IMR-90 (cell line): ENCODE results near the gene TMEM190. TPM values are rescaled to one million over a fixed set of nuclear protein-coding genes. Genes with fewer than 3 reads are reported as not detected.

Experiments used
- ATAC-seq: fragments of 200-7000 bp; cut with Tn5 transposase; 2 replicates; pipeline ENCODE4 v1.9.1; 2020; ENCODE audit warnings: low read depth, mild to moderate bottlenecking, moderate library complexity
- BruUV-seq: library from RNA; stranded (reverse); fragments of 400-500 nt; replicated peaks from 2 replicates; lab custom pipeline; 2021; lab: Mats Ljungman, UMichigan
- CTCF ChIA-PET: fragments of 300-600 bp; formaldehyde crosslinking; extraction: SDS; loops from one replicate; lab custom pipeline; 2021; ENCODE audit warnings: antibody characterized with exemption; lab: Yijun Ruan, JAX
- POLR2A ChIA-PET: fragments of 300-600 bp; sonication (Branson Sonifier 250); formaldehyde crosslinking; loops from one replicate; lab custom pipeline; 2022; ENCODE audit warnings: antibody characterized with exemption; ENCODE audit not compliant: unreplicated experiment; lab: Charles Lee
- DNase-seq: peaks from one replicate; pipeline ENCODE4 v3.0.0; 2013
- H2AFZ ChIP-seq: replicated peaks from 2 replicates; pipeline ENCODE3; 2013; ENCODE audit warnings: low read length, mild to moderate bottlenecking; ENCODE audit not compliant: poor library complexity
- H2AK5ac ChIP-seq: 2 replicates; pipeline ENCODE4 v1.6.1; 2013; ENCODE audit warnings: low read depth, low read length, inconsistent platforms
- H2AK9ac ChIP-seq: replicated peaks from 2 replicates; pipeline ENCODE3; 2013; ENCODE audit warnings: mild to moderate bottlenecking, low read depth, low read length, moderate library complexity; ENCODE audit not compliant: poor library complexity
- H2BK120ac ChIP-seq: 2 replicates; pipeline ENCODE4 v1.6.1; 2013; ENCODE audit warnings: low read depth, low read length, inconsistent platforms
- H2BK15ac ChIP-seq: 3 replicates; pipeline ENCODE4 v1.6.1; 2013; ENCODE audit warnings: low read depth, low read length, inconsistent platforms
- H2BK20ac ChIP-seq: 2 replicates; pipeline ENCODE4 v1.6.1; 2013; ENCODE audit warnings: low read depth, mild to moderate bottlenecking, inconsistent platforms, low read length, moderate library complexity
- H2BK5ac ChIP-seq: 2 replicates; pipeline ENCODE4 v1.6.1; 2013; ENCODE audit warnings: mild to moderate bottlenecking, low read depth, low read length, inconsistent platforms; ENCODE audit not compliant: poor library complexity, severe bottlenecking
- H3K14ac ChIP-seq: replicated peaks from 2 replicates; pipeline ENCODE4 v1.6.1; 2013; ENCODE audit warnings: low read depth, low read length, inconsistent platforms
- H3K18ac ChIP-seq: 2 replicates; pipeline ENCODE4 v1.6.1; 2013; ENCODE audit warnings: low read depth, low read length, control low read depth
- H3K23ac ChIP-seq: 2 replicates; pipeline ENCODE4 v1.6.1; 2013; ENCODE audit warnings: low read depth, low read length, inconsistent platforms
- H3K27ac ChIP-seq: 2 replicates; pipeline ENCODE4 v1.5.1; 2013; ENCODE audit warnings: mild to moderate bottlenecking, control low read depth, low read length; ENCODE audit not compliant: insufficient read depth
- H3K27me3 ChIP-seq: 2 replicates; pipeline ENCODE4 v1.6.1; 2013; ENCODE audit warnings: low read length; ENCODE audit not compliant: control insufficient read depth, insufficient read depth
- H3K36me3 ChIP-seq: 2 replicates; pipeline ENCODE4 v1.6.1; 2013; ENCODE audit warnings: low read length, mixed read lengths; ENCODE audit not compliant: control insufficient read depth, insufficient read depth
- H3K4ac ChIP-seq: 2 replicates; pipeline ENCODE4 v1.6.1; 2013; ENCODE audit warnings: low read depth, low read length, inconsistent platforms
- H3K4me1 ChIP-seq: 2 replicates; pipeline ENCODE4 v1.6.1; 2013; ENCODE audit warnings: low read length, mixed read lengths; ENCODE audit not compliant: control insufficient read depth, insufficient read depth
- H3K4me2 ChIP-seq: 2 replicates; pipeline ENCODE4 v1.6.1; 2013; ENCODE audit warnings: low read depth, mild to moderate bottlenecking, control low read depth, low read length, moderate library complexity
- H3K4me3 ChIP-seq: 2 replicates; pipeline ENCODE4 v1.5.1; 2013; ENCODE audit warnings: low read depth, mild to moderate bottlenecking, control low read depth, low read length, moderate library complexity; ENCODE audit not compliant: insufficient read depth
- H3K56ac ChIP-seq: 2 replicates; pipeline ENCODE4 v1.6.1; 2013; ENCODE audit warnings: low read length, inconsistent platforms; ENCODE audit not compliant: insufficient read depth; ENCODE audit errors: extremely low read depth
- H3K79me1 ChIP-seq, 2 experiments: 2 replicates each; pipeline ENCODE4 v1.6.1; 2013; ENCODE audit warnings: low read length in 2 of 2, inconsistent platforms in 1 of 2, low read depth in 1 of 2
- H3K9ac ChIP-seq: 2 replicates; pipeline ENCODE4 v1.6.1; 2013; ENCODE audit warnings: low read depth, low read length, control low read depth
- H3K9me1 ChIP-seq: 2 replicates; pipeline ENCODE4 v1.6.1; 2013; ENCODE audit warnings: low read length, inconsistent platforms; ENCODE audit not compliant: insufficient read depth
- H3K9me3 ChIP-seq: 2 replicates; pipeline ENCODE4 v1.6.1; 2013; ENCODE audit warnings: low read length; ENCODE audit not compliant: control insufficient read depth, insufficient read depth
- H4K20me1 ChIP-seq: 2 replicates; pipeline ENCODE4 v1.6.1; 2013; ENCODE audit warnings: low read length, inconsistent platforms; ENCODE audit not compliant: insufficient read depth
- H4K5ac ChIP-seq: 2 replicates; pipeline ENCODE4 v1.6.1; 2013; ENCODE audit warnings: mild to moderate bottlenecking, low read depth, low read length, control low read depth
- H4K8ac ChIP-seq, 2 experiments: 2 replicates each; pipeline ENCODE4 v1.6.1; 2013; ENCODE audit warnings: low read depth in 2 of 2, low read length in 2 of 2, control low read depth in 1 of 2, inconsistent platforms in 1 of 2
- H4K91ac ChIP-seq: 2 replicates; pipeline ENCODE4 v1.6.1; 2013; ENCODE audit warnings: low read depth, low read length, inconsistent platforms; ENCODE audit not compliant: insufficient read depth
- CEBPB ChIP-seq: IDR thresholded peaks from 2 replicates; pipeline ENCODE4 v1.6.1; 2012; ENCODE audit warnings: low read depth, low read length, improper control_type of control experiment
- MXI1 ChIP-seq: IDR thresholded peaks from 2 replicates; pipeline ENCODE4 v1.6.1; 2012; ENCODE audit warnings: low read depth, mild to moderate bottlenecking, low read length, moderate library complexity, borderline replicate concordance
- POLR2A ChIP-seq: IDR thresholded peaks from 2 replicates; pipeline ENCODE4 v1.6.1; 2012; ENCODE audit warnings: mild to moderate bottlenecking, low read depth, low read length
- RAD21 ChIP-seq: IDR thresholded peaks from 2 replicates; pipeline ENCODE4 v1.6.1; 2012; ENCODE audit warnings: low read length, improper control_type of control experiment
- USF2 ChIP-seq: fragments of 150-350 bp; IDR thresholded peaks from 2 replicates; pipeline ENCODE4 v1.6.1; 2017; ENCODE audit warnings: mild to moderate bottlenecking, antibody characterized with exemption, low read length, low read depth
- WGBS, 2 experiments: methylation state at CpG; one replicate each; pipeline versions ENCODE4 v1.1.5 to v1.1.7; 2013; ENCODE audit warnings: missing lambda C conversion rate in 2 of 2; ENCODE audit not compliant: insufficient read length in 1 of 2; ENCODE audit errors: extremely low coverage in 2 of 2; 5-methylcytosine and 5-hydroxymethylcytosine counted together
- dilution Hi-C: fragments of 300-500 bp; cut with HindIII; formaldehyde crosslinking; loops from one replicate; pipeline ENCODE4 v1.14.3; 2018; ENCODE audit warnings: low sequenced_read_pairs; ENCODE audit not compliant: unreplicated experiment
- in situ Hi-C: fragments of 300-500 bp; cut with MboI; formaldehyde crosslinking; loops from 3 replicates; pipeline ENCODE4 v1.14.3; 2019; ENCODE audit warnings: low sequenced_read_pairs, inconsistent platforms, mixed read lengths
- intact Hi-C: fragments of 100-400 bp; cut with micrococcal nuclease; formaldehyde crosslinking; loops from 2 replicates; pipeline ENCODE4 v1.10.0; 2022
- polyA plus RNA-seq, 3 experiments: library from polyadenylated mRNA; depleted of rRNA; stranded (reverse); fragments of >200 nt; gene quantifications; 2 replicates each; pipeline ENCODE4 v1.2.3, GENCODE V29; 2012; ENCODE audit warnings: low replicate concordance in 1 of 3
- total RNA-seq: library from RNA; depleted of rRNA; stranded (reverse); fragments of >200 nt; gene quantifications from 2 replicates; pipeline ENCODE4 v1.2.3, GENCODE V29; 2012

TMEM190 gene
- total and polyA plus RNA-seq, 2 of the 4 experiments (the other 2 are of a cell fraction): 1.6 TPM; not detected in 1

GRCh38 chr19:55391702-55392615 lies 15.3 kb downstream of the TMEM190 start:
- Histone ChIP-seq H3K4me2 (no peak overlapping the region), H3K9me3 (no peaks in the 10 kb centered on the region), H3K14ac (no peak overlapping the region), H4K20me1 (peaks cover 62% of the 10 kb centered on the region), H3K4ac (no peak overlapping the region), H3K56ac (no peak overlapping the region), H3K18ac (no peak overlapping the region), H2BK15ac (no peak overlapping the region), H3K4me1 (peaks cover 36% of the 10 kb centered on the region), H4K8ac (peak overlapping the region in 1 of 2 experiments; percentile 21; a peak in 1 of 4 replicates), H3K79me1 (peaks cover 19 to 60% of the 10 kb centered on the region in 2 experiments), H3K9me1 (peaks cover 31% of the 10 kb centered on the region), H2AK5ac (0 out of 2 replicates have a peak overlapping the region, but pooled peaks have one; percentile 18), H2BK120ac (no peak overlapping the region), H3K27me3 (no peaks in the 10 kb centered on the region), H3K27ac (no peak overlapping the region), H3K36me3 (peaks cover 42% of the 10 kb centered on the region), H2AFZ (no peak overlapping the region), H3K23ac (peak overlapping the region; percentile 73; the same call in 1 of the 2 replicates), H2AK9ac (peak overlapping the region; percentile 57), H4K5ac (no peak overlapping the region), H4K91ac (no peak overlapping the region), H3K4me3 (no peak overlapping the region), H2BK5ac (peak overlapping the region; percentile 52), H2BK20ac (no peak overlapping the region), H3K9ac (no peak overlapping the region)
- peak; percentile 77 for DNase-seq
- CTCF ChIA-PET: interaction anchor here (0.6 kb wide), 1 partner anchor 32 kb away, joined by 3 read pairs; no protein-coding TSS in a partner anchor
- peak; percentile 10; the same call in 1 of the 2 replicates for TF ChIP-seq POLR2A
- TF ChIP-seq CEBPB: peak; percentile 59; the same call in 1 of the 2 replicates
- no peak for TF ChIP-seq USF2
- no peak for TF ChIP-seq RAD21
- peak; percentile 52; the same call in 1 of the 2 replicates for TF ChIP-seq MXI1
- dilution Hi-C loops (no loop called here), intact Hi-C loops (no loop called here), in situ Hi-C loops (no loop called here)
- peak; percentile 7; the same call in 1 of the 2 replicates for ATAC-seq
- WGBS, 2 experiments: 49% methylated on average over 4 of the region's 18 CpGs; no CpG with 5 or more reads in 1 of the 2 experiments
- no TSS peak for BruUV-seq
- POLR2A ChIA-PET: interaction anchor here (0.7 kb wide), 1 partner anchor 25 kb away, joined by 3 read pairs; no protein-coding TSS in a partner anchor
